ENCODE data around the gene WDR74.

DNA sequence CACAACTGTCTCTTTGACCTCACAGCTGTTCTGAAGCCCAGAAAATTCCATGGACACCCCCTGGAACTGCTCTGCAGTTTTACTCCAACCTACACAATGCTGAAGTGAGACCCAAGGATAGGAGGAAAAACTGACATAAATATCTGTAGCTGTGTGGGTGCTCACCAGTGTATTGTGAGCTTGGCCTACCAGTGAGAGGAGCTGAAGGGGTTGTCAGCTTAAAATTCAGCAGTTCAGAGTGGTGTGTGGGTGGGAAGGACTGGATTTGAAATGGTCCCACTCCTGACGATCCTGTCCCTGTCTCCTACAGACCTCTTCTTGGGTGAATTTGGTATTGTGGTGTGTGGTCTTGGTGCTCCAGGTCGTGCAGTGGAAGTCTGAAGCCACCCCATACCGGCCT lies 49.8 kb downstream of the WDR74 start:
- TF ChIP-seq YY1 (IDR thresholded peaks at IDR 0.05; ENCODE audit: insufficient read depth, insufficient read length) (no peak), ZNF274 (IDR thresholded peaks at IDR 0.05; ENCODE audit: low read depth, low read length) (no peak)
